K562 (cell line): Measurements from ENCODE around the gene ITPR3. TPM values are rescaled to one million over a fixed set of nuclear protein-coding genes. Genes with fewer than 3 reads are reported as not detected.

Source experiments
- ZNF224 ChIP-seq: sonication (generic); formaldehyde crosslinking; IDR thresholded peaks from 2 replicates; pipeline ENCODE4 v1.8.0; 2022; ENCODE audit warnings: mild to moderate bottlenecking, missing genetic modification reagents
- ZNF551 ChIP-seq: fragments of 250-450 bp; sonication (Bioruptor Pico); IDR thresholded peaks from 2 replicates; pipeline ENCODE4 v1.5.0; 2021; ENCODE audit warnings: mild to moderate bottlenecking, moderate library complexity
- ZNF717 ChIP-seq: fragments of 250-450 bp; sonication (Bioruptor Pico); IDR thresholded peaks from 2 replicates; pipeline ENCODE4 v1.5.0; 2021
- ZNF830 ChIP-seq: fragments of 250-450 bp; sonication (Bioruptor Pico); IDR thresholded peaks from 2 replicates; pipeline ENCODE4 v1.5.0; 2021; ENCODE audit warnings: mild to moderate bottlenecking
- polyA plus RNA-seq, 8 experiments: library from polyadenylated mRNA; depleted of rRNA in 4 of 8; stranded (reverse) in 5 of 8; unstranded in 3 of 8; fragments of >200 nt; fragmentation: Nextera tagmentation in 2 of 8; fragmentation: Illumina TruSeq in 1 of 8; extraction: Ambion mirVana in 2 of 8; extraction: Trizol in 1 of 8; gene quantifications; 2 replicates each; pipeline versions ENCODE4 v1.2.1 to v1.2.3, GENCODE V29; 2011 to 2014; ENCODE audit warnings: inconsistent platforms in 1 of 8, missing spikeins in 1 of 8
- total RNA-seq, 7 experiments: library from RNA; depleted of rRNA in 6 of 7; stranded (reverse); fragments of >200 nt in 6 of 7; fragmentation: Illumina TruSeq in 2 of 7; extraction: Trizol in 2 of 7; gene quantifications; 2 replicates each; pipeline versions ENCODE4 v1.2.1 to v1.2.3, GENCODE V29; 2011 to 2021; ENCODE audit warnings: low replicate concordance in 1 of 7
- TF ChIP-seq, protein P1 (sequence below): fragments of 200-600 bp; sonication (generic); IDR thresholded peaks from one replicate; pipeline ENCODE4 v1.6.1; 2012; ENCODE audit warnings: mild to moderate bottlenecking, low read depth, low read length, inconsistent platforms
- TF ChIP-seq, protein P2 (sequence below): sonication (generic); formaldehyde crosslinking; IDR thresholded peaks from 2 replicates; pipeline ENCODE4 v1.8.1; 2023; ENCODE audit warnings: mild to moderate bottlenecking, missing genetic modification reagents
- TF ChIP-seq, protein P3 (sequence below): sonication (generic); formaldehyde crosslinking; IDR thresholded peaks from 2 replicates; pipeline ENCODE4 v1.8.1; 2023; ENCODE audit warnings: mild to moderate bottlenecking, missing genetic modification reagents, moderate library complexity

Gene ITPR3
- total and polyA plus RNA-seq, 9 of the 15 experiments (the other 6 are each of a cell fraction or from before 2014, with no cell fraction given): 0.39 to 35.7 (median 13.2) TPM

DNA sequence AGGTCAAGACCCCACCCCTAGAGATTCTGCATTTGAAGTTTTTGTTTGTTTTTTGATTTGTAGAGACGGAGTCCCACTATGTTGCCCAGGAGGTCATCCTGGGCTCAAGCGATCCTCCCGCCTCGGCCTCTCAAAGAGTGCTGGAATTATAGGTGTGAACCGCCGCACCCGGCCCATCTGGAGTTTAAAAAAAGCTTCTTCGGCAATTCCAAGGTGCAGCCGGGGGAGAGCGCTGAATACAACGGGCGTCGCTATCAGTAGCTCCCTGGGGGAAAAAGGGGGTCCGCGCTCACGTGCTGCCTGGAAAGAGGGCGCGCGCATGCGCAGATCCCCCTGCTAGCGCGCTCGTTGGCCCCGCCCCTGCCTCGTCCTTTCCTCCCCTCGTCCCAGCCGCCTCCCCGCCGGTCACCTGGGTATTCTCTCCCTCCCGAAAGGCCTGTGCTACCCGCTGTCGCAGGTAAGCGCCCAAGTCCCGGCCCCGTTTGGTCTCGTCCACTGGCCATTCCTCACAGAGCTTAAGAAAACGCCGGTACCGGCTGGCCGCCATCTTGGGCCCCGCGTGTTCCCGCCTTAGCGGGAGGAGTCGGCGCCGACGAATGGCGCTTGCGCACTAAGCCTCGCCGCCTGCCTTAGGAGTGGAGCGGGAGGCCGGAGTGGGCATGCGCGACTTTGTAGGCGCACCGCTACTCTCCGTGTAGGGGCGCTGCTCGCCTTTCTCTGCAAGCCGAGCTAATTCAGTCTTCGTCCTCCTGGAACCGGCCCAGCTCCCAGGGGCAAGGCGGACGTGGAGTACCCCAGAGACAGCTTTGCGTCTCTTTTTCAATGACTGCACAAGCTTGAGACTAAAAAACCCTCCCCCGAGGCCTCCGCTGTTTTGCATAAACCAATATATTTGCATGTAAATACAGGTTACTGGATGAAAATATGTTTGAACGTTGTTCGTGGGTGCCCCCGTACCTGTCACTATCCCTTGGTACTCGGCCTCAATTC lies 90.3 kb downstream of the ITPR3 start, which contains the start of gene UQCC2 (continued):
- TF ChIP-seq, protein P1, sequence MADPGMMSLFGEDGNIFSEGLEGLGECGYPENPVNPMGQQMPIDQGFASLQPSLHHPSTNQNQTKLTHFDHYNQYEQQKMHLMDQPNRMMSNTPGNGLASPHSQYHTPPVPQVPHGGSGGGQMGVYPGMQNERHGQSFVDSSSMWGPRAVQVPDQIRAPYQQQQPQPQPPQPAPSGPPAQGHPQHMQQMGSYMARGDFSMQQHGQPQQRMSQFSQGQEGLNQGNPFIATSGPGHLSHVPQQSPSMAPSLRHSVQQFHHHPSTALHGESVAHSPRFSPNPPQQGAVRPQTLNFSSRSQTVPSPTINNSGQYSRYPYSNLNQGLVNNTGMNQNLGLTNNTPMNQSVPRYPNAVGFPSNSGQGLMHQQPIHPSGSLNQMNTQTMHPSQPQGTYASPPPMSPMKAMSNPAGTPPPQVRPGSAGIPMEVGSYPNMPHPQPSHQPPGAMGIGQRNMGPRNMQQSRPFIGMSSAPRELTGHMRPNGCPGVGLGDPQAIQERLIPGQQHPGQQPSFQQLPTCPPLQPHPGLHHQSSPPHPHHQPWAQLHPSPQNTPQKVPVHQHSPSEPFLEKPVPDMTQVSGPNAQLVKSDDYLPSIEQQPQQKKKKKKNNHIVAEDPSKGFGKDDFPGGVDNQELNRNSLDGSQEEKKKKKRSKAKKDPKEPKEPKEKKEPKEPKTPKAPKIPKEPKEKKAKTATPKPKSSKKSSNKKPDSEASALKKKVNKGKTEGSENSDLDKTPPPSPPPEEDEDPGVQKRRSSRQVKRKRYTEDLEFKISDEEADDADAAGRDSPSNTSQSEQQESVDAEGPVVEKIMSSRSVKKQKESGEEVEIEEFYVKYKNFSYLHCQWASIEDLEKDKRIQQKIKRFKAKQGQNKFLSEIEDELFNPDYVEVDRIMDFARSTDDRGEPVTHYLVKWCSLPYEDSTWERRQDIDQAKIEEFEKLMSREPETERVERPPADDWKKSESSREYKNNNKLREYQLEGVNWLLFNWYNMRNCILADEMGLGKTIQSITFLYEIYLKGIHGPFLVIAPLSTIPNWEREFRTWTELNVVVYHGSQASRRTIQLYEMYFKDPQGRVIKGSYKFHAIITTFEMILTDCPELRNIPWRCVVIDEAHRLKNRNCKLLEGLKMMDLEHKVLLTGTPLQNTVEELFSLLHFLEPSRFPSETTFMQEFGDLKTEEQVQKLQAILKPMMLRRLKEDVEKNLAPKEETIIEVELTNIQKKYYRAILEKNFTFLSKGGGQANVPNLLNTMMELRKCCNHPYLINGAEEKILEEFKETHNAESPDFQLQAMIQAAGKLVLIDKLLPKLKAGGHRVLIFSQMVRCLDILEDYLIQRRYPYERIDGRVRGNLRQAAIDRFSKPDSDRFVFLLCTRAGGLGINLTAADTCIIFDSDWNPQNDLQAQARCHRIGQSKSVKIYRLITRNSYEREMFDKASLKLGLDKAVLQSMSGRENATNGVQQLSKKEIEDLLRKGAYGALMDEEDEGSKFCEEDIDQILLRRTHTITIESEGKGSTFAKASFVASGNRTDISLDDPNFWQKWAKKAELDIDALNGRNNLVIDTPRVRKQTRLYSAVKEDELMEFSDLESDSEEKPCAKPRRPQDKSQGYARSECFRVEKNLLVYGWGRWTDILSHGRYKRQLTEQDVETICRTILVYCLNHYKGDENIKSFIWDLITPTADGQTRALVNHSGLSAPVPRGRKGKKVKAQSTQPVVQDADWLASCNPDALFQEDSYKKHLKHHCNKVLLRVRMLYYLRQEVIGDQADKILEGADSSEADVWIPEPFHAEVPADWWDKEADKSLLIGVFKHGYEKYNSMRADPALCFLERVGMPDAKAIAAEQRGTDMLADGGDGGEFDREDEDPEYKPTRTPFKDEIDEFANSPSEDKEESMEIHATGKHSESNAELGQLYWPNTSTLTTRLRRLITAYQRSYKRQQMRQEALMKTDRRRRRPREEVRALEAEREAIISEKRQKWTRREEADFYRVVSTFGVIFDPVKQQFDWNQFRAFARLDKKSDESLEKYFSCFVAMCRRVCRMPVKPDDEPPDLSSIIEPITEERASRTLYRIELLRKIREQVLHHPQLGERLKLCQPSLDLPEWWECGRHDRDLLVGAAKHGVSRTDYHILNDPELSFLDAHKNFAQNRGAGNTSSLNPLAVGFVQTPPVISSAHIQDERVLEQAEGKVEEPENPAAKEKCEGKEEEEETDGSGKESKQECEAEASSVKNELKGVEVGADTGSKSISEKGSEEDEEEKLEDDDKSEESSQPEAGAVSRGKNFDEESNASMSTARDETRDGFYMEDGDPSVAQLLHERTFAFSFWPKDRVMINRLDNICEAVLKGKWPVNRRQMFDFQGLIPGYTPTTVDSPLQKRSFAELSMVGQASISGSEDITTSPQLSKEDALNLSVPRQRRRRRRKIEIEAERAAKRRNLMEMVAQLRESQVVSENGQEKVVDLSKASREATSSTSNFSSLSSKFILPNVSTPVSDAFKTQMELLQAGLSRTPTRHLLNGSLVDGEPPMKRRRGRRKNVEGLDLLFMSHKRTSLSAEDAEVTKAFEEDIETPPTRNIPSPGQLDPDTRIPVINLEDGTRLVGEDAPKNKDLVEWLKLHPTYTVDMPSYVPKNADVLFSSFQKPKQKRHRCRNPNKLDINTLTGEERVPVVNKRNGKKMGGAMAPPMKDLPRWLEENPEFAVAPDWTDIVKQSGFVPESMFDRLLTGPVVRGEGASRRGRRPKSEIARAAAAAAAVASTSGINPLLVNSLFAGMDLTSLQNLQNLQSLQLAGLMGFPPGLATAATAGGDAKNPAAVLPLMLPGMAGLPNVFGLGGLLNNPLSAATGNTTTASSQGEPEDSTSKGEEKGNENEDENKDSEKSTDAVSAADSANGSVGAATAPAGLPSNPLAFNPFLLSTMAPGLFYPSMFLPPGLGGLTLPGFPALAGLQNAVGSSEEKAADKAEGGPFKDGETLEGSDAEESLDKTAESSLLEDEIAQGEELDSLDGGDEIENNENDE: no peak
- TF ChIP-seq, protein P2, sequence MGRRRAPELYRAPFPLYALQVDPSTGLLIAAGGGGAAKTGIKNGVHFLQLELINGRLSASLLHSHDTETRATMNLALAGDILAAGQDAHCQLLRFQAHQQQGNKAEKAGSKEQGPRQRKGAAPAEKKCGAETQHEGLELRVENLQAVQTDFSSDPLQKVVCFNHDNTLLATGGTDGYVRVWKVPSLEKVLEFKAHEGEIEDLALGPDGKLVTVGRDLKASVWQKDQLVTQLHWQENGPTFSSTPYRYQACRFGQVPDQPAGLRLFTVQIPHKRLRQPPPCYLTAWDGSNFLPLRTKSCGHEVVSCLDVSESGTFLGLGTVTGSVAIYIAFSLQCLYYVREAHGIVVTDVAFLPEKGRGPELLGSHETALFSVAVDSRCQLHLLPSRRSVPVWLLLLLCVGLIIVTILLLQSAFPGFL (CRISPR knock-in tag): no peak
- TF ChIP-seq ZNF224 (no peak), ZNF830 (CRISPR knock-in tag) (0 out of 2 replicates have a peak, but pooled peaks have one; percentile 87), ZNF717 (no peak), ZNF551 (CRISPR knock-in tag) (no peak)
- TF ChIP-seq, protein P3, sequence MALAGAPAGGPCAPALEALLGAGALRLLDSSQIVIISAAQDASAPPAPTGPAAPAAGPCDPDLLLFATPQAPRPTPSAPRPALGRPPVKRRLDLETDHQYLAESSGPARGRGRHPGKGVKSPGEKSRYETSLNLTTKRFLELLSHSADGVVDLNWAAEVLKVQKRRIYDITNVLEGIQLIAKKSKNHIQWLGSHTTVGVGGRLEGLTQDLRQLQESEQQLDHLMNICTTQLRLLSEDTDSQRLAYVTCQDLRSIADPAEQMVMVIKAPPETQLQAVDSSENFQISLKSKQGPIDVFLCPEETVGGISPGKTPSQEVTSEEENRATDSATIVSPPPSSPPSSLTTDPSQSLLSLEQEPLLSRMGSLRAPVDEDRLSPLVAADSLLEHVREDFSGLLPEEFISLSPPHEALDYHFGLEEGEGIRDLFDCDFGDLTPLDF: peak; percentile 99
